ENCODE data around the gene SPATA6L. TPM values are rescaled to one million over a fixed set of nuclear protein-coding genes. Genes with fewer than 3 reads are reported as not detected.

Gene SPATA6L
- total RNA-seq, 1 donor from 2014 or later = not detected

DNA sequence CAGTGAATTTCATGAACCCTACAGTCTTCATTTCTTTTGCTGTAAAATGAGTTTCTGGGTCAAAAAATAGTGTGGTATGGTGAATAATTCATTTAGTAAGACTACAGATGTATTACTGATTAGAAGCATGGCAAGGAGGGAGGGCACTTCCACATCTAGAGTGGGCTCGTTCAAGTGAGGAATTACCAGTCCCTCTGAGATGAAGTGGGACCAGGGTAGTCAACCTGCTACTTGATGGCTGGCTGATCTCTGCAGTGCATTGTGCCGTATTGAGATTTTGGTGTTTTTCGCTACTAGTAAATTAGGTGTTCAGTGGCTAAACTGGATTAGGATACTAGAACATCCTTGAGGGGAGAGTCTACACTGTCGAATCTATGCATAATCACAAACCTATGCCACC, 23.9 kb upstream of the SPATA6L start:
- TF ChIP-seq, protein P1, sequence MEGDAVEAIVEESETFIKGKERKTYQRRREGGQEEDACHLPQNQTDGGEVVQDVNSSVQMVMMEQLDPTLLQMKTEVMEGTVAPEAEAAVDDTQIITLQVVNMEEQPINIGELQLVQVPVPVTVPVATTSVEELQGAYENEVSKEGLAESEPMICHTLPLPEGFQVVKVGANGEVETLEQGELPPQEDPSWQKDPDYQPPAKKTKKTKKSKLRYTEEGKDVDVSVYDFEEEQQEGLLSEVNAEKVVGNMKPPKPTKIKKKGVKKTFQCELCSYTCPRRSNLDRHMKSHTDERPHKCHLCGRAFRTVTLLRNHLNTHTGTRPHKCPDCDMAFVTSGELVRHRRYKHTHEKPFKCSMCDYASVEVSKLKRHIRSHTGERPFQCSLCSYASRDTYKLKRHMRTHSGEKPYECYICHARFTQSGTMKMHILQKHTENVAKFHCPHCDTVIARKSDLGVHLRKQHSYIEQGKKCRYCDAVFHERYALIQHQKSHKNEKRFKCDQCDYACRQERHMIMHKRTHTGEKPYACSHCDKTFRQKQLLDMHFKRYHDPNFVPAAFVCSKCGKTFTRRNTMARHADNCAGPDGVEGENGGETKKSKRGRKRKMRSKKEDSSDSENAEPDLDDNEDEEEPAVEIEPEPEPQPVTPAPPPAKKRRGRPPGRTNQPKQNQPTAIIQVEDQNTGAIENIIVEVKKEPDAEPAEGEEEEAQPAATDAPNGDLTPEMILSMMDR (IDR thresholded peaks at IDR 0.05) = no peak
- H3K27me3 ChIP-seq = no peaks in the 10 kb centered on the region
- no peak for DNase-seq (ENCODE audit: low spot score in 2 of 2)
- H3K36me3 ChIP-seq = peaks cover 4 to 35% of the 10 kb centered on the region in 2 donors
- peaks cover 0 to 45% of the 10 kb centered on the region in 2 donors for H3K4me1 ChIP-seq
- H3K4me3 ChIP-seq = peak overlapping the region in 1 of 2 donors; percentile 22
- no peaks in the 10 kb centered on the region for H3K9me3 ChIP-seq
- H3K27ac ChIP-seq = peak overlapping the region; percentile 70 to 74
- intact Hi-C loops (cut with DNase I) = no loop called here

DNA sequence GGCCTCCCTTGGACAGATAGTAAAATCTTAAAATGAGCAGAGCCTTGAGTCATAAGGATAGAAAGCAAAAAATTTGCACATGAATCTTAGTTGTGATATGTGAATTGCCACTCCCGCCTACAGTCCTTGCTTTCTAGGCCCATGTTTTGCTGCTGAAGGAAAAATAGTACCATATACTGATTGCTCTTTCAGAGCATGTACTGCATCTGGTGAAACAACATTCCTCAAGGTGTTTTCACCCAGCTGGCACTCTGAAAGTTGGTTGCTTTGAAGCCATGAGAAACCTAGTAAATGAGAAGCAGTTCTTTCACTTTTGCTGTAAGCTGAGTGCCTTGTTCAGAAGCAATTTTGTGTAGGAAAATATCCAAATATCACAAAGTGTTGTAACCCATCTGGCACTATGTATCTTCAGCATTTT, 23.4 kb upstream of the SPATA6L start:
- TF ChIP-seq, protein P1 (IDR thresholded peaks at IDR 0.05) = no peak
- no peaks in the 10 kb centered on the region for H3K27me3 ChIP-seq
- DNase-seq (ENCODE audit: low spot score in 2 of 2) = no peak
- peaks cover 0 to 45% of the 10 kb centered on the region in 2 donors for H3K4me1 ChIP-seq
- intact Hi-C loops (cut with DNase I) = no loop called here
- no peaks in the 10 kb centered on the region for H3K9me3 ChIP-seq
- H3K4me3 ChIP-seq = peak overlapping the region in 1 of 2 donors; percentile 22
- H3K36me3 ChIP-seq = peaks cover 4 to 33% of the 10 kb centered on the region in 2 donors
- peak overlapping the region; percentile 70 to 74 for H3K27ac ChIP-seq

DNA sequence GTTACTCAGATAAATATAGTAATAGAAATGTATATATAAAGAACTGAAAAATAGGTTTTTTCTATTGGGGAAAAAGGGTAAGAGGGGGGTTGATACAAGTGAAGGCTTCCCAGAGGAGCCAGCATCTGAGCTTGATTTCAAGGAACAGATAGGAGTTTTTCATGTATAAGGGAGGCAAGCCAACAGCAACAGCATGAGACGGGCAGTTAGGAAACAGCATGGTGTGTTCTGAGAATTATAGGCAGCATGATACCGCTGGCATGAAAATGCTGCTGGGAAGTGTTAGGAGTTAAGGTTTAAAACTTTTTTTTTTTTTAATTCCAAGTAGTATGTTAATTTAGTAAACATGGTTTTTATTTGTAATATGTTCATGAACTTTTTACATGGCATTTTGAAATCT, 22.7 kb upstream of the SPATA6L start:
- H3K9me3 ChIP-seq = no peaks in the 10 kb centered on the region
- H3K4me3 ChIP-seq = no peak overlapping the region
- DNase-seq (ENCODE audit: low spot score in 2 of 2) = no peak
- no peaks in the 10 kb centered on the region for H3K27me3 ChIP-seq
- H3K27ac ChIP-seq = peak overlapping the region; percentile 70 to 74
- peaks cover 4 to 33% of the 10 kb centered on the region in 2 donors for H3K36me3 ChIP-seq
- TF ChIP-seq, protein P1 (IDR thresholded peaks at IDR 0.05) = no peak
- intact Hi-C loops (cut with DNase I) = no loop called here
- peaks cover 0 to 45% of the 10 kb centered on the region in 2 donors for H3K4me1 ChIP-seq

DNA sequence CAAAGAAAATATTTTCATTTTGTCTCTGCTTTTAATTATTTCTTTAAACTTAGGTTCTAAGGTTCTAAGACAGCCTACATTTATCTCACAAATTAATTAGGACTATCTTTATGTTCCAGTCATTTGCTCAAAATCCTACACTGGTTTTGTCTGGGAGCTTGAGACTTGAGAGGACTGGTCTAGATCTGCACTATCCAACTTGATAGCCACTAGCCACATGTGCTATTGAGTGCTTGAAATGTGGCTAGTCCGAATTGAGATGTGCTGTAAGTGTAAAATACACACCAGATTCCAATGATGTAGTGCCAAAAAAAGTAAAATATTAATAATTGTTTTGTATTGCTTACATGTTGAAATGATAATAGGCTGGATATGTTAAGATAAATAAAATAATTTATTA, 20.3 kb upstream of the SPATA6L start:
- Histone ChIP-seq H3K9me3 (no peaks in the 10 kb centered on the region), H3K27ac (peak overlapping the region; percentile 31 to 65), H3K4me1 (peaks cover 0 to 56% of the 10 kb centered on the region in 2 donors), H3K4me3 (no peak overlapping the region), H3K36me3 (peaks cover 4 to 28% of the 10 kb centered on the region in 2 donors), H3K27me3 (no peaks in the 10 kb centered on the region)
- TF ChIP-seq, protein P1 (IDR thresholded peaks at IDR 0.05) = no peak
- DNase-seq (ENCODE audit: low spot score in 2 of 2) = no peak
- intact Hi-C loops (cut with DNase I) = no loop called here

DNA sequence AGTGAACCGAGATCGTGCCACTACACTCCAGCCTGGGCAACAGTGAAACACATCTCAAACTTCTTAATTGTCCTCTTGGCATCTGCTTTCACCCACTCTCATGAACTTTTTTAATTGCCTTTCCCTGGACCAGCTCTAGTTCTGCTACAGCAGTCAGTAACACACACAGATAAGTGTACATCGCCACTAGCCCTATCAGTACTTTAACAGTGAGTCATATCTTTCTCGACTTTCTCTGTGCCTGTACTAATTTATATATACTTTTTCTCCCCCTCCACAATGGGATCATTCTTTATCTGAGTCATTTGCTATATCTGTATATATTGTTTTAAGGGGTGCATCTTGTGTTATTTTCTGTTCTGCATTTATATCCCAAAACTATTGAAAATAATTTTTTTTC, 19.8 kb upstream of the SPATA6L start:
- no peak for DNase-seq (ENCODE audit: low spot score in 2 of 2)
- Histone ChIP-seq H3K36me3 (peaks cover 4 to 23% of the 10 kb centered on the region in 2 donors), H3K4me3 (no peak overlapping the region), H3K9me3 (no peaks in the 10 kb centered on the region), H3K27ac (peak overlapping the region; percentile 31 to 65), H3K4me1 (peaks cover 0 to 54% of the 10 kb centered on the region in 2 donors), H3K27me3 (no peaks in the 10 kb centered on the region)
- TF ChIP-seq, protein P1 (IDR thresholded peaks at IDR 0.05) = no peak
- intact Hi-C loops (cut with DNase I) = no loop called here

DNA sequence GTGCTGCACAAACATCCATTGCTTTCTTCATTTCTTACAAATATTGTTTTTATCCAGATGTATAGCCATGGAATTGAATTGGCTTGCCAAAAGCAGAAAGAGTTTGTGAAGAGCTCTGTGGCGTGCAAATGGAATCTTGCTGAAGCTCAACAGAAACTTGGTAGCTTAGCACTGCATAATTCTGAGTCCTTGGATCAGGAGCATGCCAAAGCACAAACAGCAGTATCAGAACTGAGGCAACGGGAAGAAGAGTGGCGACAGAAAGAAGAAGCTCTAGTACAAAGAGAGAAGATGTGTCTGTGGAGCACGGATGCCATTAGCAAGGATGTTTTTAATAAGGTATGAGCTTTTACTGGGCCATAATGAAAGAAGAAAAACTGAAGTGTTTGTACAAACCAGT, 18.5 kb upstream of the SPATA6L start:
- Histone ChIP-seq H3K27ac (no peak overlapping the region), H3K4me1 (peaks cover 0 to 48% of the 10 kb centered on the region in 2 donors), H3K9me3 (no peaks in the 10 kb centered on the region), H3K4me3 (no peak overlapping the region), H3K27me3 (no peaks in the 10 kb centered on the region), H3K36me3 (peaks cover 4 to 13% of the 10 kb centered on the region in 2 donors)
- TF ChIP-seq, protein P1 (IDR thresholded peaks at IDR 0.05) = no peak
- intact Hi-C loops (cut with DNase I) = loop anchor here (5.0 kb wide), 1 partner anchor 752 kb away; the partner anchor contains the start of gene PLGRKT
- no peak for DNase-seq (ENCODE audit: low spot score in 2 of 2)
